GM12801 (cell line): ENCODE measurements around the gene USP35.

Experiments
- TF ChIP-seq, protein P1 (sequence below): IDR thresholded peaks from one replicate; pipeline ENCODE4 v1.5.1; 2011; ENCODE audit warnings: control low read depth; ENCODE audit not compliant: insufficient read length; ENCODE audit errors: extremely low read depth

The USP35 gene

DNA sequence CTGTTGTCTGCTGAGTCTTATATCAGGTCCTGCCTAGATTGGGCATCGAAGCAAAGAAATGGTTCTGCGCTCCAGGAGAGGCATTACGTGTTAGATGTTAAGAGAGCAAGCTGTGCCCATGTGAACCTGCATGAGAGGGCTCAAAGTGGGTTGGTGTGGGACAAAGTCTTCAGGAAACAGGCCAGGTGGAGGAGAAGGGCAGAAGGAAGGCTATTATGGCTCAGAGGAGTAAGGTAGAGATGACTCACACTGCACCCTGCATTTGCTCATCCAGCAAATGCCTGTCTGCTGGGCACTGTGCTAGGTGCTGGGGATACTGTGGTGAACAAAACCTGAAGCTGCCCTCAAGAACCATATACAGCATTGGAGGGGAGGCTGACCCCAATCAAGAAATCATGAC is 5.8 kb downstream of the USP35 start:
- TF ChIP-seq, protein P1, sequence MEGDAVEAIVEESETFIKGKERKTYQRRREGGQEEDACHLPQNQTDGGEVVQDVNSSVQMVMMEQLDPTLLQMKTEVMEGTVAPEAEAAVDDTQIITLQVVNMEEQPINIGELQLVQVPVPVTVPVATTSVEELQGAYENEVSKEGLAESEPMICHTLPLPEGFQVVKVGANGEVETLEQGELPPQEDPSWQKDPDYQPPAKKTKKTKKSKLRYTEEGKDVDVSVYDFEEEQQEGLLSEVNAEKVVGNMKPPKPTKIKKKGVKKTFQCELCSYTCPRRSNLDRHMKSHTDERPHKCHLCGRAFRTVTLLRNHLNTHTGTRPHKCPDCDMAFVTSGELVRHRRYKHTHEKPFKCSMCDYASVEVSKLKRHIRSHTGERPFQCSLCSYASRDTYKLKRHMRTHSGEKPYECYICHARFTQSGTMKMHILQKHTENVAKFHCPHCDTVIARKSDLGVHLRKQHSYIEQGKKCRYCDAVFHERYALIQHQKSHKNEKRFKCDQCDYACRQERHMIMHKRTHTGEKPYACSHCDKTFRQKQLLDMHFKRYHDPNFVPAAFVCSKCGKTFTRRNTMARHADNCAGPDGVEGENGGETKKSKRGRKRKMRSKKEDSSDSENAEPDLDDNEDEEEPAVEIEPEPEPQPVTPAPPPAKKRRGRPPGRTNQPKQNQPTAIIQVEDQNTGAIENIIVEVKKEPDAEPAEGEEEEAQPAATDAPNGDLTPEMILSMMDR: no peak

DNA sequence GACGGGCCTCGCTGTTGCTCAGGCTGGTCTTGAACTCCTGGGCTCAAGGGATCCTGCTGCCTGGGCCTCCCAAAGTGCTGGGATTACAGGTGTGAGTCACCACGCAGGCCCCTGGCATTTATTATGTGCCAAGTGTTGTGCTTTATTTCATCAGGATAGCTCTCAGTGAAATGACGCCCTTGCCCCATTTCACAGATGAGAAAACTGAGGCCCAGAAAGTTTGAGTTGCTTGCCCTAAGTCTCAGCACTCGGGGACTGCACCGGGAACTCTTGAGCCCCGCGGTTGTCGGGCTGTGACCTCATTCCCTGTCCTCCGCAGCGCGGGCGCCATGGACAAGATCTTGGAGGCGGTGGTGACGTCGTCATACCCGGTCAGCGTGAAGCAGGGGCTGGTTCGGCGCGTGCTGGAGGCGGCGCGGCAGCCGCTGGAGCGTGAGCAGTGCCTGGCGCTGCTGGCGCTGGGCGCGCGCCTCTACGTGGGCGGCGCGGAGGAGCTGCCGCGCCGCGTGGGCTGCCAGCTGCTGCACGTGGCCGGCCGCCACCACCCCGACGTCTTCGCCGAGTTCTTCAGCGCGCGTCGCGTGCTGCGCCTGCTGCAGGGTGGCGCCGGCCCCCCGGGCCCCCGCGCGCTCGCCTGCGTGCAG is 7.3 kb downstream of the USP35 start:
- TF ChIP-seq, protein P1: no peak

DNA sequence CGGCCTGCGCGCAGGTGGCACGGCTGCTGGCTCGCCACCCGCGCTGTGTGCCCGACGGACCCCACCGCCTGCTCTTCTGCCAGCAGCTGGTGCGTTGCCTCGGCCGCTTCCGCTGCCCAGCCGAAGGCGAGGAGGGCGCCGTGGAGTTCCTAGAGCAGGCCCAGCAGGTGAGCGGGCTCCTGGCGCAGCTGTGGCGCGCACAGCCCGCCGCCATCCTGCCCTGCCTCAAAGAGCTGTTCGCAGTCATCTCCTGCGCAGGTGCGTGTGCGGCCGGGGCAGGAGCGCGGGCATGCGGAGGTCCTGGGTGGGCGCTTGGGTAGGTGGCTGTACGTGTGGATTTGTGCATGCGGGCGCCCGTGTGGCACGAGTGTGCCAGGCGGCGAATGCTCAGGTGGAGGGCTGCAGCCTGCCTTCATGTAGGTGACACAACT is 8.0 kb downstream of the USP35 start:
- TF ChIP-seq, protein P1: no peak

DNA sequence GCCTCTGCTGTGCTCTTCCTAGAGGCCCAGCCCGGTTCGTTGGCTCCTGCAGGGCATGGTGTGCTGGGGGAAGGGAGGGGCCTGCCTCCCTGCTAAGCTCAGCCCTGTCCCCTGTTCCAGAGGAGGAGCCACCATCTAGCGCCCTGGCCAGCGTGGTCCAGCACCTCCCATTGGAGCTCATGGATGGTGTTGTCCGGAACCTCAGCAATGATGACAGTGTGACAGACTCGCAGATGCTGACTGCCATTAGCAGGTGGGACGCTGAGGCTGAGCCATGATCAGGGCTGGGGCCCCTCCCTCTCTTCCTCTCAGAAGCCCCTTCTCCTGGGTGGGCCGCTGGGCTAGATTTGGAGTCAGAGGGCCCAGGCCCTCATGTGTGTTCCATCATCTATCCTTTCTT is 9.1 kb downstream of the USP35 start:
- TF ChIP-seq, protein P1: no peak

DNA sequence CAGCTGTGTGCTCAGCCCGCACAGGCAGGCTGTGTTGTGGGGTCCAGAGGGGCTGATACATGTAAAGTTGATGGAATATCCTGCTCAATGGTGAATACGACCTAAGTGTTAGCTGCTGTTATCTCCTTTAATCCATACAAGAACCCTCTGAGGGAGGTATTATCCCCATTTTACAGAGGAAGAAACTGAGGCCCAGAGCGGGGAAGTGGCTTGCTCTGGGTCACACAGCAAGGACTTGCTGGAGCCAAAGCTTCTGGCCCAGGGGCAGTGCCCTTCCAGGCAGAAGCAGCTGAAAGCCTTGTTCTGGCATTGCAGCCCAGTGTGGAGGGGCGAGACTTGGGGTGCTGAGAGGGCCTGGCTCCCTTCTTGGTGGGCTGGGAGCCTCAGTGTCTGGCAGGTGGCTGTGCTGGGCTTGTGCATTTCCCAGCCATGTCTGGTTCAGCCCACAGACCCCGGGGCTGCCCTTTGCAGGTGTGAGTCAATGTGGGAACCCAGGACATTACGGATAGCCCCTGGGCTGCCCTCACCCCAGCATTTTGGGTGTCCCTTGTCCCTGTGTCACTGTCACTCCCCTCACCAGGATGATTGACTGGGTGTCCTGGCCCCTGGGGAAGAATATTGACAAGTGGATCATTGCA is 10.4 kb downstream of the USP35 start:
- TF ChIP-seq, protein P1: no peak

DNA sequence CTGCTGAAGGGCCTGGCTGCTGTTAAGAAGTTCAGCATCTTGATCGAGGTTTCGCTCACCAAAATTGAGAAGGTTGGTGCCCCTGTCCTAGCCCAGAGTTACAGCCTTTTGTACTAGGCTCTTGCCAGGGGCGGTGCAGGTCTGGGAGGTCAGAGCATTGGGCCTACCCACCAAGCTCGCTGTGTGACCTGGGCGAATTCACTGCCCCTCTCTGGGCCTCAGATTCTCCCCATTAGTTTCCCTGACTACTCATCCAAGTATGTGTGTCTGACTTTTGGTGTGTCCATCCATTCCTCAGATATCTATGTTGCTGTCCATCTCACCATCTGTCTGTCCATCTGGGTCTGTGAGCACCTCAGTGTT is 10.9 kb downstream of the USP35 start:
- TF ChIP-seq, protein P1: no peak

DNA sequence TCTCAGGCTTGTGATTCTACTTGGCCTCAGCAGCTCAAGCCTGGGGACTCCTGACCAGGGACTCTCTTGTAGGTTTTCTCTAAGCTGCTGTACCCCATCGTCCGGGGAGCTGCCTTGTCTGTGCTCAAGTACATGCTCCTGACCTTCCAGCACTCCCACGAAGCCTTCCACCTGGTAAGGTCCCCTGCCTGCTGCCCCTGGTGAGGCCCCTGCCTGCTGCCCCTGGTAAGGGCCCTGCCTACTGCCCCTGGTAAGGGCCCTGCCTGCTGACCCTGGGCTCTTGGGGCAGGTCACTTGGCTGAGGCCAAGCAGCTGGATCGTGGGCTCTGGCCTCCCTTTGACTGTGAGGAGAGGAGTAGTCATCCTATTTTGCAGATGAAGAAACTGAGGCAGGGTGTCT is 11.3 kb downstream of the USP35 start:
- TF ChIP-seq, protein P1: no peak
